GM12864 (cell line): ENCODE data around the gene SCNN1A.

Experiments used
- DNase-seq: peaks from one replicate; pipeline ENCODE4 v3.0.0-alpha.2; 2011; ENCODE audit warnings: low read depth
- H3K4me3 ChIP-seq: 2 replicates; pipeline ENCODE4 v1.5.1; 2011; ENCODE audit warnings: mild to moderate bottlenecking, low read depth, low read length, control low read depth
- TF ChIP-seq, protein P1 (sequence below): IDR thresholded peaks from 2 replicates; pipeline ENCODE4 v1.5.1; 2011; ENCODE audit warnings: low read depth, mild to moderate bottlenecking, moderate library complexity, low read length, control low read depth, inconsistent platforms; ENCODE audit errors: missing control alignments

The SCNN1A gene

DNA sequence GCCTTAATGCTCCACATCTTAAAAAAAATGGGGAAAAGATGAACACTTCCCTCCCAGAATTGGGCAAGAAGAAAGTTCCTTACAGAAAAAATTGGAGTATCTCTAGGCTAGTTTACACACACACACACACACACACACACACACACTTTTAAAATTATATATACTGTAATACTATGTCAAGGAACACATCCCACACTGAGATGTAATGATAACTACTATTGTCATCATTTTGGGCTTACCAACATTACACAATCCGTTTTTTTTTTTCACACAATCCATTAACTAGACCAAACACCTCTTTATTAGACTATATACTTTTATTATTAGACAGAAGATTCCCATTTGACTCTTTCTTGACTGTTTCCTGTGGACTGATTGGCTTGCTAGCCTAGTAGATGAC, 11.1 kb upstream of the SCNN1A start:
- TF ChIP-seq, protein P1, sequence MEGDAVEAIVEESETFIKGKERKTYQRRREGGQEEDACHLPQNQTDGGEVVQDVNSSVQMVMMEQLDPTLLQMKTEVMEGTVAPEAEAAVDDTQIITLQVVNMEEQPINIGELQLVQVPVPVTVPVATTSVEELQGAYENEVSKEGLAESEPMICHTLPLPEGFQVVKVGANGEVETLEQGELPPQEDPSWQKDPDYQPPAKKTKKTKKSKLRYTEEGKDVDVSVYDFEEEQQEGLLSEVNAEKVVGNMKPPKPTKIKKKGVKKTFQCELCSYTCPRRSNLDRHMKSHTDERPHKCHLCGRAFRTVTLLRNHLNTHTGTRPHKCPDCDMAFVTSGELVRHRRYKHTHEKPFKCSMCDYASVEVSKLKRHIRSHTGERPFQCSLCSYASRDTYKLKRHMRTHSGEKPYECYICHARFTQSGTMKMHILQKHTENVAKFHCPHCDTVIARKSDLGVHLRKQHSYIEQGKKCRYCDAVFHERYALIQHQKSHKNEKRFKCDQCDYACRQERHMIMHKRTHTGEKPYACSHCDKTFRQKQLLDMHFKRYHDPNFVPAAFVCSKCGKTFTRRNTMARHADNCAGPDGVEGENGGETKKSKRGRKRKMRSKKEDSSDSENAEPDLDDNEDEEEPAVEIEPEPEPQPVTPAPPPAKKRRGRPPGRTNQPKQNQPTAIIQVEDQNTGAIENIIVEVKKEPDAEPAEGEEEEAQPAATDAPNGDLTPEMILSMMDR: no peak
- no peak for DNase-seq
- no peak overlapping the region for H3K4me3 ChIP-seq

DNA sequence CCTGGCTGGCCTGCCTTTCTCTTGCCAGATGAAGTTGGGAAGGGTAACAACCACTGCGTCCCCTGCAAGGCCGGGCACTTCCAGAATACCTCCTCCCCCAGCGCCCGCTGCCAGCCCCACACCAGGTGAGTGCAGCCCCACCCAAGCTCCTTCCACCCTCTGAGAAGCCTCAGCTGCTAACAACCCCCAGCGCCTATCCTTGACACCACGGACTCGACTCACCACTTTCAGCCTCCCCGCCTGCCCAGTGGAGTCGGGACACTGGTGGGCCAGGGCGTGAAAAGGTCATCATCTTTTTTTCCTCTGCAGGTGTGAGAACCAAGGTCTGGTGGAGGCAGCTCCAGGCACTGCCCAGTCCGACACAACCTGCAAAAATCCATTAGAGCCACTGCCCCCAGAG, 10.7 kb upstream of the SCNN1A start:
- no peak overlapping the region for H3K4me3 ChIP-seq
- TF ChIP-seq, protein P1: no peak
- DNase-seq: no peak

DNA sequence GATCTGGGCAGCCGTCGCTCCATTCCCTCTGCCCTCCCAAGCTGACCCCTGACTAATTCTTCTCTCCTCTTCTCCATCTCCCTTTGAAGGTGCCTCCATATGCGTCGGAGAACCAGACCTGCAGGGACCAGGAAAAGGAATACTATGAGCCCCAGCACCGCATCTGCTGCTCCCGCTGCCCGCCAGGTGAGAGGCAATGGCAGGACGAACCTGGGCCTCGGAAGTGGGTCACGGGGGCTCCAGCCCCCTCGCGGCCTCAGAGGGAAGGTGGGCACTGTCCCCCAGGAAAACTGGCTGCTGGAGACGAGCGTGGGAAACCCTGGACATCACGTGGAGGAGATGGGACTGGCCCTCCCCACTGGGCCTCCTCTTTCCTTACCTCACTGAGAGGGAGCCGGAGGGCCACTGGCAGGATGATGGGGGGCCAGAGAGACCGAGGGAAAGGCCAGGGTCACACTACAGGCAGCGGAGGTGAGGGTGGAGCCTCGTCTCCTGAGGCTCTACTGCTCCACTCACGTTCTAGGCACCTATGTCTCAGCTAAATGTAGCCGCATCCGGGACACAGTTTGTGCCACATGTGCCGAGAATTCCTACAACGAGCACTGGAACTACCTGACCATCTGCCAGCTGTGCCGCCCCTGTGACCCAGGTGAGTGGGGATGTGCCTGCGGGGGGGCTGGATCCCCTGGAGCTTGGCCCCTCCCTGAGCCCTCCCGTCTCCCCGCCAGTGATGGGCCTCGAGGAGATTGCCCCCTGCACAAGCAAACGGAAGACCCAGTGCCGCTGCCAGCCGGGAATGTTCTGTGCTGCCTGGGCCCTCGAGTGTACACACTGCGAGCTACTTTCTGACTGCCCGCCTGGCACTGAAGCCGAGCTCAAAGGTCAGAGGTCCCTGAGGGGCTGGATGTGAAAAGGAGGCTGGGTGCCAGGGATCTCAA, 9.4 kb upstream of the SCNN1A start:
- no peak for DNase-seq
- TF ChIP-seq, protein P1: no peak
- H3K4me3 ChIP-seq: no peak overlapping the region

DNA sequence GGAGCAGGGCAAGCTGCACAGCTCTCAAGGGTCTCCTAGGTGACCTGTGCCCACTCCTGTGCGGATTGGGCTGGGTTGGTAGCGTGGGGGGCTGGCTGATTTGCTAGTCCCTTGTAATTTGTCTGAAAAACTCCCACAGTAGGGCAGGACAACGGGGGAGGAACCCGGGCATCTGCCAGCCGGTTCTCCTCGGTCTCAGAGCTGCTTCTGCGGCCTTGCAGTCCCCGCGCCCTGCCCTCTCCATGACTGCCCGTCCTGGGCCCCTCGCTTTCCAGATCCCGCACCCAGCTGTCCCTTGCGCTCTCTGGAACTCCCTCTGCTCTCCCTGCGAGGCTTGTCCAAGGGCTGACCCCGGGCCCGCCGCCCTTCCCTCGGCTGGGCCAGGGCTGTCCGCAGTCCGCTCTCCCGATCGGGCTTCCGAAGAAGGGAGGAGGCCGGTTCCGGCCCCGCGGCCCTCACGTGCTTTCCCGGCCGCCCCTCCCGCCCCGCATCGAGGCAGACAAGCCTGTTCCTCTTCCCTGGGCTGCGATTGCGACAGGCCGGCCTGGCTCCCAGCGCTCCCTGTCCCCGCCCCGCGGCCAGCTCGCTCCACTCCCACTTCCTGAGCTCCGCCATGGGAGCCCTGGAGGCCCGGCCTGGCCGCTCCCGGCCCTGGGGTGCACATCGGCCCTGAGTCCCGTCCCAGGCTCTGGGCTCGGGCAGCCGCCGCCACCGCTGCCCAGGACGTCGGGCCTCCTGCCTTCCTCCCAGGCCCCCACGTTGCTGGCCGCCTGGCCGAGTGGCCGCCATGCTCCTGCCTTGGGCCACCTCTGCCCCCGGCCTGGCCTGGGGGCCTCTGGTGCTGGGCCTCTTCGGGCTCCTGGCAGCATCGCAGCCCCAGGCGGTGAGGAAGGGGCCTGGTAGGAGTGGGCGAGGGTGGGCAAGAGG, 8.5 kb upstream of the SCNN1A start, which contains the start of gene LTBR:
TSS of gene LTBR (plus strand) at position 591 of the 927 bp plus-strand sequence. CDS start at position 788, 197 bp downstream.
- TF ChIP-seq, protein P1: no peak
- no peak for DNase-seq
- no peak within 1 kb of the TSS for H3K4me3 ChIP-seq

DNA sequence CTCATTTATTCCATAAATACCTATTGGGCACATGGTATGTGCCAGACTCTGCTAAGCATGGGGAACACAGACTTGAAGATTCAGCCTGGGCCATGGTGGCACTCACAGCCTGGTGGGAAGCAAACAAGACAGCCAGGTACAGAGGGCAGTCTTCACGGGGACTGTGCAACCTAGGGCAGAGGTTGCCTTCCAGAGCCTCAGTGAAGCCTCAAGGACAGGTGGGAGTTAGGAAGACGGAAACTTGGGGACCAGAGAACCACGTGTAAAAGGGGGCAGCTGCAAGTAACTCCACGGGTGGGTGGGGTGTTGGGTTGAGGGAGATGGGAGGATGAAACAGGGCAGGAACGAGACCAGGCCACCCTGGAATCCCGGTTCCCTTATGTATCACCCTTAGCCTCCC, 7.6 kb upstream of the SCNN1A start:
- H3K4me3 ChIP-seq: no peak overlapping the region
- TF ChIP-seq, protein P1: no peak
- DNase-seq: no peak

DNA sequence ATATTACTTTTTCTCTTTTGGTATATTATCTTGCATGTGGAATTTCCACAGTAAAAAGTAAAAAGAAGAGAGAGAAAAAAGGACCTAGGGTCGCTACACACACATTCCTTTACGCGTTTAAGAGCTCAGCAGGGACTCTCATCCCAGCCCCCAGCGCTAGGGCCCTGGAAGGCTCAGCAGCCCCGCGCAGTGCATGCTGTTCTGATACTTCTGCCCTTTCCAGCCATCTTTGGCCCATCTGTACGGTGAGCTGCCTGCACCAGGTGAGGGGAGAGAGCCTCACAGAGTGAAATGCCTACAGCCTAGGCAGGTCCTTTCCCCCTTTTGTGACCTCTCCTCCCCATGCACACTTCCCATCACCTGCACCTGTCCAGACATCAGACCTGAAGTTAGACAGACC, 7.0 kb upstream of the SCNN1A start:
- no peak for DNase-seq
- H3K4me3 ChIP-seq: no peak overlapping the region
- TF ChIP-seq, protein P1: no peak
